Measurements from ENCODE around the gene COL11A1.

Gene COL11A1

GRCh38 chr1:102896286-102896685 lies 212.0 kb downstream of the COL11A1 start:
- Histone ChIP-seq H3K36me3 (ENCODE audit: control insufficient read depth in 4 of 4, insufficient read depth in 4 of 4, low read length in 3 of 4) (no peaks in the 10 kb centered on the region), H3K9me3 (ENCODE audit: control extremely low read depth in 1 of 5, control insufficient read depth in 4 of 5, insufficient read depth in 2 of 5, low read depth in 1 of 5, low read length in 4 of 5) (no peaks in the 10 kb centered on the region), H3K27me3 (replicated peaks in 2 of 5; ENCODE audit: control insufficient read depth in 4 of 5, insufficient read depth in 5 of 5, low read length in 4 of 5) (no peaks in the 10 kb centered on the region), H3K4me1 (ENCODE audit: control extremely low read depth in 1 of 4, control insufficient read depth in 4 of 4, insufficient read depth in 4 of 4, low read length in 3 of 4) (no peaks in the 10 kb centered on the region), H3K4me3 (ENCODE audit: control insufficient read depth in 1 of 7, extremely low read depth in 1 of 7, insufficient read depth in 4 of 7, low read depth in 2 of 7, low read length in 6 of 7) (no peak overlapping the region), H3K27ac (ENCODE audit: insufficient read depth in 1 of 2, low read depth in 1 of 2, low read length in 2 of 2, poor library complexity in 1 of 2, severe bottlenecking in 2 of 2) (no peak overlapping the region)
- WGBS (ENCODE audit: insufficient coverage) = 88% methylated on average over 2 of the region's 5 CpGs
- CTCF ChIA-PET = no interaction called here
- DNase-seq = no peak
- POLR2A ChIA-PET = no interaction called here

GRCh38 chr1:102891868-102892625 lies 216.3 kb downstream of the COL11A1 start:
- Histone ChIP-seq H3K27me3 (replicated peaks in 2 of 5; ENCODE audit: control insufficient read depth in 4 of 5, insufficient read depth in 5 of 5, low read length in 4 of 5) (no peaks in the 10 kb centered on the region), H3K9me3 (ENCODE audit: control extremely low read depth in 1 of 5, control insufficient read depth in 4 of 5, insufficient read depth in 2 of 5, low read depth in 1 of 5, low read length in 4 of 5) (no peaks in the 10 kb centered on the region), H3K27ac (ENCODE audit: insufficient read depth in 1 of 2, low read depth in 1 of 2, low read length in 2 of 2, poor library complexity in 1 of 2, severe bottlenecking in 2 of 2) (no peak overlapping the region), H3K4me3 (ENCODE audit: control insufficient read depth in 1 of 7, extremely low read depth in 1 of 7, insufficient read depth in 4 of 7, low read depth in 2 of 7, low read length in 6 of 7) (no peak overlapping the region), H3K4me1 (ENCODE audit: control extremely low read depth in 1 of 4, control insufficient read depth in 4 of 4, insufficient read depth in 4 of 4, low read length in 3 of 4) (no peaks in the 10 kb centered on the region), H3K36me3 (ENCODE audit: control insufficient read depth in 4 of 4, insufficient read depth in 4 of 4, low read length in 3 of 4) (no peaks in the 10 kb centered on the region)
- CTCF ChIA-PET = no interaction called here
- POLR2A ChIA-PET = no interaction called here
- WGBS (ENCODE audit: insufficient coverage) = no CpG with 5 or more reads among the region's 4 CpGs
- no peak for DNase-seq

DNA sequence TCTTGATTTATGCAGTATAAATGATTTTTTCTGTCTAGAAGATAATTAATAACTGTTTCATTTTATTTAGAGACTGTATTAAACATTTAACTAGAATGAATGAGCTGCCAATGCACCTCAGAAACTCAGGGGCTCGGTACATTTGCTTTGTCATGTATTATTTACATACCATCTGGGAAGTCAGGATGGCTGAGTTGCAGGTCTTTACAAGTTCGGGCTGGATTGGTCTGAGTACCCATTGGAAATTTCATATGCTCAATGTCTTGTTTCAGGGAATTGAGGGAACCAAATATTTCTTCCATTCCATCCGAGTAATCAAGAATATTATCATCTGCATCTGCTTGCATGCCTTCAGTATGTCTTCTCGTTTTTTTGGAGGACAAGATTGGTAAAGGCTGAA lies 221.7 kb downstream of the COL11A1 start:
- 86% methylated on average over 1 of the region's 4 CpGs for WGBS (ENCODE audit: insufficient coverage)
- no peaks in the 10 kb centered on the region for H3K36me3 ChIP-seq (ENCODE audit: control insufficient read depth in 4 of 4, insufficient read depth in 4 of 4, low read length in 3 of 4)
- no peaks in the 10 kb centered on the region for H3K27me3 ChIP-seq (replicated peaks in 2 of 5; ENCODE audit: control insufficient read depth in 4 of 5, insufficient read depth in 5 of 5, low read length in 4 of 5)
- CTCF ChIA-PET = no interaction called here
- no peaks in the 10 kb centered on the region for H3K9me3 ChIP-seq (ENCODE audit: control extremely low read depth in 1 of 5, control insufficient read depth in 4 of 5, insufficient read depth in 2 of 5, low read depth in 1 of 5, low read length in 4 of 5)
- DNase-seq = no peak
- H3K4me3 ChIP-seq (ENCODE audit: control insufficient read depth in 1 of 7, extremely low read depth in 1 of 7, insufficient read depth in 4 of 7, low read depth in 2 of 7, low read length in 6 of 7) = no peak overlapping the region
- H3K4me1 ChIP-seq (ENCODE audit: control extremely low read depth in 1 of 4, control insufficient read depth in 4 of 4, insufficient read depth in 4 of 4, low read length in 3 of 4) = no peaks in the 10 kb centered on the region
- POLR2A ChIA-PET = no interaction called here
- H3K27ac ChIP-seq (ENCODE audit: insufficient read depth in 1 of 2, low read depth in 1 of 2, low read length in 2 of 2, poor library complexity in 1 of 2, severe bottlenecking in 2 of 2) = no peak overlapping the region

- Histone ChIP-seq H3K9me3 (ENCODE audit: control extremely low read depth in 1 of 5, control insufficient read depth in 4 of 5, insufficient read depth in 2 of 5, low read depth in 1 of 5, low read length in 4 of 5) (no peaks in the 10 kb centered on the region), H3K36me3 (ENCODE audit: control insufficient read depth in 4 of 4, insufficient read depth in 4 of 4, low read length in 3 of 4) (no peaks in the 10 kb centered on the region), H3K27ac (ENCODE audit: insufficient read depth in 1 of 2, low read depth in 1 of 2, low read length in 2 of 2, poor library complexity in 1 of 2, severe bottlenecking in 2 of 2) (no peak overlapping the region), H3K4me1 (ENCODE audit: control extremely low read depth in 1 of 4, control insufficient read depth in 4 of 4, insufficient read depth in 4 of 4, low read length in 3 of 4) (no peaks in the 10 kb centered on the region), H3K27me3 (replicated peaks in 2 of 5; ENCODE audit: control insufficient read depth in 4 of 5, insufficient read depth in 5 of 5, low read length in 4 of 5) (no peaks in the 10 kb centered on the region), H3K4me3 (ENCODE audit: control insufficient read depth in 1 of 7, extremely low read depth in 1 of 7, insufficient read depth in 4 of 7, low read depth in 2 of 7, low read length in 6 of 7) (no peak overlapping the region)
- ChIA-PET CTCF (no interaction called here), POLR2A (no interaction called here)
- 83% methylated on average over 3 of the region's 4 CpGs for WGBS (ENCODE audit: insufficient coverage)
- no peak for DNase-seq
Observed at GRCh38 chr1:102884238-102884637, 224.1 kb downstream of the COL11A1 start.

GRCh38 chr1:102879439-102879993 lies 228.8 kb downstream of the COL11A1 start:
- 95% methylated on average over 4 of the region's 6 CpGs for WGBS (ENCODE audit: insufficient coverage)
- ChIA-PET POLR2A (no interaction called here), CTCF (no interaction called here)

GRCh38 chr1:102875756-102876155 lies 232.6 kb downstream of the COL11A1 start:
- ChIA-PET CTCF (no interaction called here), POLR2A (no interaction called here)
- Histone ChIP-seq H3K4me1 (ENCODE audit: control extremely low read depth in 1 of 4, control insufficient read depth in 4 of 4, insufficient read depth in 4 of 4, low read length in 3 of 4) (no peaks in the 10 kb centered on the region), H3K9me3 (ENCODE audit: control extremely low read depth in 1 of 5, control insufficient read depth in 4 of 5, insufficient read depth in 2 of 5, low read depth in 1 of 5, low read length in 4 of 5) (no peaks in the 10 kb centered on the region), H3K27ac (ENCODE audit: insufficient read depth in 1 of 2, low read depth in 1 of 2, low read length in 2 of 2, poor library complexity in 1 of 2, severe bottlenecking in 2 of 2) (no peak overlapping the region), H3K4me3 (ENCODE audit: control insufficient read depth in 1 of 7, extremely low read depth in 1 of 7, insufficient read depth in 4 of 7, low read depth in 2 of 7, low read length in 6 of 7) (no peak overlapping the region), H3K27me3 (replicated peaks in 2 of 5; ENCODE audit: control insufficient read depth in 4 of 5, insufficient read depth in 5 of 5, low read length in 4 of 5) (no peaks in the 10 kb centered on the region), H3K36me3 (ENCODE audit: control insufficient read depth in 4 of 4, insufficient read depth in 4 of 4, low read length in 3 of 4) (no peaks in the 10 kb centered on the region)
- DNase-seq = no peak
- no CpG with 5 or more reads among the region's 1 CpG for WGBS (ENCODE audit: insufficient coverage)

More at GRCh38 chr1:102879439-102879993, 228.8 kb downstream of the COL11A1 start:
- H3K4me1 ChIP-seq (ENCODE audit: control extremely low read depth in 1 of 4, control insufficient read depth in 4 of 4, insufficient read depth in 4 of 4, low read length in 3 of 4) = no peaks in the 10 kb centered on the region
- H3K27me3 ChIP-seq (replicated peaks in 2 of 5; ENCODE audit: control insufficient read depth in 4 of 5, insufficient read depth in 5 of 5, low read length in 4 of 5) = no peaks in the 10 kb centered on the region
- H3K9me3 ChIP-seq (ENCODE audit: control extremely low read depth in 1 of 5, control insufficient read depth in 4 of 5, insufficient read depth in 2 of 5, low read depth in 1 of 5, low read length in 4 of 5) = no peaks in the 10 kb centered on the region
- H3K27ac ChIP-seq (ENCODE audit: insufficient read depth in 1 of 2, low read depth in 1 of 2, low read length in 2 of 2, poor library complexity in 1 of 2, severe bottlenecking in 2 of 2) = no peak overlapping the region
- no peak overlapping the region for H3K4me3 ChIP-seq (ENCODE audit: control insufficient read depth in 1 of 7, extremely low read depth in 1 of 7, insufficient read depth in 4 of 7, low read depth in 2 of 7, low read length in 6 of 7)
- no peaks in the 10 kb centered on the region for H3K36me3 ChIP-seq (ENCODE audit: control insufficient read depth in 4 of 4, insufficient read depth in 4 of 4, low read length in 3 of 4)
- DNase-seq = no peak

DNA sequence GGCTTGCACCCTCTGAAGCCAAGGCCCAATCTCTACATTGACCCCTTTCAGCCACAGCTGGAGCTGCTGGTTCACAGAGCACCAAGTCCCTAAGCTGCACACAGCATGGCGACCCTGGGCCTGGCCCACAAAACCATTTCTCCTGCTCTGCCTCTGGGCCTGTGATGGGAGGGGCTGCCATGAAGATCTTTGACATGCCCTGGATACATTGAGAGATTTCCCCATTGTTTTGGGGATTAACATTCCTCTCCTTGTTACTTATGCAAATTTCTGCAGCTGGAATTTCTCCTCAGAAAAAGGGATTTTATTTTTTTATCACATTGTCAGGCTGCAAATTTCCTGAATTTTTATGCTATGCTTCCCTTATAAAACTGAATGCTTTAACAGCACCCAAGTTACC lies 235.8 kb downstream of the COL11A1 start:
- CTCF ChIA-PET = no interaction called here
- POLR2A ChIA-PET = no interaction called here
- H3K4me3 ChIP-seq (ENCODE audit: control insufficient read depth in 1 of 7, extremely low read depth in 1 of 7, insufficient read depth in 4 of 7, low read depth in 2 of 7, low read length in 6 of 7) = no peak overlapping the region
- no peaks in the 10 kb centered on the region for H3K9me3 ChIP-seq (ENCODE audit: control extremely low read depth in 1 of 5, control insufficient read depth in 4 of 5, insufficient read depth in 2 of 5, low read depth in 1 of 5, low read length in 4 of 5)
- H3K36me3 ChIP-seq (ENCODE audit: control insufficient read depth in 4 of 4, insufficient read depth in 4 of 4, low read length in 3 of 4) = no peaks in the 10 kb centered on the region
- H3K4me1 ChIP-seq (ENCODE audit: control extremely low read depth in 1 of 4, control insufficient read depth in 4 of 4, insufficient read depth in 4 of 4, low read length in 3 of 4) = no peaks in the 10 kb centered on the region
- H3K27me3 ChIP-seq (replicated peaks in 2 of 5; ENCODE audit: control insufficient read depth in 4 of 5, insufficient read depth in 5 of 5, low read length in 4 of 5) = no peaks in the 10 kb centered on the region
- DNase-seq = no peak
- 100% methylated on average over 1 of the region's 1 CpG for WGBS (ENCODE audit: insufficient coverage)
- H3K27ac ChIP-seq (ENCODE audit: insufficient read depth in 1 of 2, low read depth in 1 of 2, low read length in 2 of 2, poor library complexity in 1 of 2, severe bottlenecking in 2 of 2) = no peak overlapping the region

Data from common myeloid progenitor, CD34-positive (primary cell).